UCSD-AML1 (cell line): ENCODE data around the gene PDGFB.
"Not testable (repeated sequence)": the region's sequence is repeated elsewhere in the genome, so short reads cannot be mapped to it uniquely, and the experiment has no call there.

Experiments
- DNase-seq: peaks from one replicate; lab custom pipeline; 2025; ENCODE audit not compliant: unreplicated experiment; lab: John Stamatoyannopoulos, UW

PDGFB gene

GRCh38 chr22:39229075-39229474, 15.7 kb downstream of the PDGFB start:
- DNase-seq = no peak

- DNase-seq = no peak
Observed at GRCh38 chr22:39227542-39228272, 17.1 kb downstream of the PDGFB start.

DNA sequence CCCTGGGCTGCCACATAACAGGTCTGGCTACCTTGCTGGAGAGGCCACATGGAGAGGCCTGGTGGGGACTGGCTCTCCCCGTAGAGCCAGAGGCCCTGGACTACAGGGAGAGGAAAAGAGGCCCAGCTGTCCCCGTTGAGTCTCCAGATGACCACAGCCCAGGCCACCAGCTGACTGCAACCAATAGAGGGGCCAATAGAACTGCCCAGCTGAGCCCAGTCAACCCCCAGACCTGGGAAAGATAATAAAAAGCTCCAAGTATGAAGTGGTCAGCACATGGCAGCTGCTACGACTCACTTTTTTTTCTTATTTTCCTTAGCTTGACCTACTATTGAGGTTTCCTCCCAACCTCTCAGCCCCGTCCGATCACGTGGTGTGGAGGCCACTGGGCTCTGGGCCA, 18.4 kb downstream of the PDGFB start:
- no peak for DNase-seq

- DNase-seq = no peak
Observed at GRCh38 chr22:39225591-39225990, 19.2 kb downstream of the PDGFB start.

- DNase-seq = no peak
Observed at GRCh38 chr22:39224550-39224949, 20.2 kb downstream of the PDGFB start.

- DNase-seq = no peak
Observed at GRCh38 chr22:39223091-39223710, 21.6 kb downstream of the PDGFB start.

DNA sequence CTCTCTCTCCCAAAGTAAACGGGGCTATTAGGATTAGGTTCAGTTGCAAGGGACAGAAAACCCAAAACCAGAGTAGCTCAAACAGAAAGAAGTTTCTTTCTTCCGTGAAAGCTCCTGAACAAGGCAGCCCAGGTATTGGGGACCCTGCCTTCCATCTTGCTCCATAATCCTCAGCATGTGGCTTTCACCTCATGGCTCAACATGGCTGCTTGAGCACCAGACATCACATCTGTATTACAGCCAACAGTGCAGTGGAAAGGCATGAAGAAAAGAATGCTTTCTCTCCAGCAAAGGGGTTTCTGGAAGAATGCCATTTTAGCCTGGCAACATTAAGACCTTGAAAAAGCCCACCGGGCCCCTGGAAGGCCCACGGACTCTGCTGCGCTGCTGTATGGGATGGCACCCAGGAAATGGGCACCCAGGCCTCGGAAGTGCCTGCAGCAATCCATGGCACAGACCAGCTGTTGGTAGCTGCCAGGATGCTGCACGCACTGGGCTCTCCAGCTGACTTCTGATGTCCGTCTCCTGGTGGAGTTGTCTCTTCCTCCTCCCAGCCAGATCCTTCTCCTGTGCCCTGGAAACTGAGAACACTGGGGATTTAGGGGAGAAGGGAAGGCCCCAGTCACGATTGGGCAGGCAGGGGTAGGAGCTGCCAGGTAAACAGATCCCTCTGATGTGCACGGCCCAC, 22.6 kb downstream of the PDGFB start:
- no peak for DNase-seq

DNA sequence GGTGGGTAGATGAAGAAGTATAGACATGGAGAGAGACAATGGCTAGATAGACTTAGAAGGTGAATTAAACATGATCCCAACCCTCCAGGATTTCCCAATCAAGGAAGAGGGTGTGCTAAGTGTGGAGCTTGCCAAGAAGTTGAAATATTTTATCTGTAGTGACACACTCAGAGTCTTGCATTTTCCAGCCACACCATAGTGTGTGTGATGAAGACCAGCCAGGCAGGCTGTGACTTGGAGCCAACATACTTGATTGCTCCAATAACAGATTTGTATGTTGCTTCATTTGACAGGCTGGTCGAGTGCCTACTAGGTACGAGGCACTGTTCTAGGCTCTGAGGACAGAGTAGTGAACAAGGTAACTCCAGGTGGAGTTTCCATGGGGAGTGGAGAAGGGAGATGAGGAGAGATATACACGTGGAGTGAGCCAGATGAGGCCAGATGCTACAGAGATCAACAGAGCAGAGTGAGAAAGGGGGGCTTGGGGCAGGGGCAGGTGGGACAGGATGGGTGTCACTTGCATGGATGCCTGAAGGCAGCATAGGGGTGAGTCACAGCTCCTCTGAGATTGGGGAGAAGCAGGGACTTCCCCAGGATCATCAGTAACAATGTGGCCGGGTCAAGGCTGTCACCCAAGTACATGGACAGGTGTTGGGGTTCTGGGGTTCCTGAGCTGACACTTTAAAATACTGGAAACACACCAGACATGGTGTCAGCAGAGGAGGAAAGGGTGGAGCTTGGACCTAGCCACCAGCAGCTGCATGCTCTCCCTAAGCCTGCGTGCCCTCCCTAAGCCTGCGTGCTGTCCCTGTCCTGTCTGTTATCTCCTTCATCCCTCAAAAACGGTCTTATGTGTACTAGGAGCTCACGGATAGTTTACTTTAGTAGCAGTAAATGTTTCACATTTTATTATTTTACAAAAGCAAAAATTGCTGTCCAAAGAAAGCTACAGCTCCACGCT, 23.6 kb downstream of the PDGFB start:
- DNase-seq = no peak

GRCh38 chr22:39220450-39220849, 24.3 kb downstream of the PDGFB start:
- no peak for DNase-seq

GRCh38 chr22:39219071-39220039, 25.4 kb downstream of the PDGFB start:
- DNase-seq = no peak

DNA sequence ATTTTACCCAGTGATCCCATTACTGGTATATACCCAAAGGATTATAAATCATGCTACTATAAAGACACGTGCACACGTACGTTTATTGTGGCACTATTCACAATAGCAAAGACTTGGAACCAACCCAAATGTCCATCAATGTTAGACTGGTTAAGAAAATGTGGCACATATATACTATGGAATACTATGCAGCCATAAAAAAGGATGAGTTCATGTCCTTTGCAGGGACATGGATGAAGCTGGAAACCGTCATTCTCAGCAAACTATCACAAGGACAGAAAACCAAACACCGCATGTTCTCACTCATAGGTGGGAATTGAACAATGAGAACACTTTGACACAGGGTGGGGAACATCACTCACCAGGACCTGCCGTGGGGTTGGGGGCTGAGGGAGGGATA, 26.4 kb downstream of the PDGFB start:
- not testable (repeated sequence) for DNase-seq

DNA sequence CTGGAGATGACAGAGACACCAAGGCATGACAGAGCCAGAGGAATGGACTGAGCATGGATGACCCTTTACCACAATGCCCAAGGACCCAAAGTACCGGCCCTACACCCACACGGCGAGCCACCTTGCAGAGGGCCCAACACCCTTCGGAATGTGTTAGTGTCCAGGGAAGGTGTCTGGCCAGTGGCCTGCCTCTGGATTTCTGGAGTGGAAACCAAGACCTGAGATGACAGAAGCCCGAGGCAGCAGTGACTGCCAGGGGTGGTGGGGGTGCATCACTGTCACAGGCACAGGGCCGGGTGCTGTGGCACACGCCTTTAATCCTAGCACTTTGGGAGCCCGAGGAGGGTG, 28.7 kb downstream of the PDGFB start:
- DNase-seq = no peak

DNA sequence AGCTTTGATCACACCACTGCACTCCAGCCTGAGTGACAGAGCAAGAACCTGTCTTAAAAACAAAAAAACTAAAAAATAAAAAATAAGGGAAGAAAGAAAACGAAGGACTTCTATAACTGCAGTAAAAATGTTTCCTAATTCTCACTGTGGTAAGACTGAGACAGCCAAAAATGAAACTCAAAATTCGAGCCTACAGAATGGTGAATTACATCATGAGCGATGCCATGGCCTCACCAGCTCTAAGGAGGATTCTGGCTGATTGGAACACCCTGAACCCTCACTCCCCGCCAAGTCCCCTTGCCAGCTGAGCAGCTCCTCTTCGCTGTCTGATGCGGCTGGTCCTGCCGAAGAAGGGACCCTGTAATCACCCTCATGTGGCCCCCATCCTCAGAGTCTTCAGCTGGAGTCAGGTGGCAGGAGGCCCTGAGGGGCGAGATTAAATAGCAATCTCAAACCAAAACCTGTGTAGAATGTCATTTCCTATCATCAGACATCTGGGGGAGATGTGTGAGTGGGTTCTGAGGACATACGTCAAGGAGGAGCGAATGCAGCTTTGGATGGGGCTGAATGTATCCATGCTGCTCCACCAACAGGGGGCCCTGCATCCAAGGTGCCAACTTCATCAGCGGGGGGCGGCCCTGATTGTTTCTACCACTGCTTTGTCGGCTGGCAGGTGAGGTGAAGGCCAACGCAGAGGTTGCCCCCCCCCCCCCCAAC, 29.2 kb downstream of the PDGFB start:
- no peak for DNase-seq

- DNase-seq = no peak
Observed at GRCh38 chr22:39215070-39215396, 29.7 kb downstream of the PDGFB start.

DNA sequence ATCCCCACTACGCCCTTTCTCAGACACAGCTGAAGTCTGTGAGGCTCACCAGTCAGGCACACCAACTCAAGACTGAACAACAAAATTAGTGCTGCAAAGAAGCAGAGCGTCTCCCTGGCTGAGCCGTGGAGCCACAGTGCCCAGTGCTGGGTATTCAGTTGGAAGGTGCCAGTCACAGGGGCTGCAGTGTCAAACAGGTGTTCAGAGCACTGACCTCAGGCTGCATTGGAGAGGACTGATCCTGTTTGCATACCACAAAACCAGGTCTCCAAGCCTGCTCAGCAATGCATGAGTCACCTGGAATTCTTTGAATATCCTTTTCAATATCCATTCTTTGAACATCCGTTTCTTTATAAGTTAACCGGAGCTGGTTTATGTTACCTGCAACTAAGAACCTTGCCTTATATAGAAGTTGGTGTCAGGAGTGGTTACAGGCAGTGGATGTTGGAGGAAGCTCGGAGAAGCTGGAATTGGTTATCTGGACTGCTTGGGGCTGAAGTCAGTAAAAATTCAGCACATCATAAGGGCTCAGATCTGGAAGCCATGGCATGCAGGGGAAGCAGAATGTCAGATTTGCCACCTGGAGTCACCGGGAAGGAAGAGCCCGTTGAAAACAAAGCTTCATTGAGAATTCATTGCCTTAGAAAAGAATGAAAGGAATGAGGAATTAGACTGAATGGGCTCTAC, 30.3 kb downstream of the PDGFB start:
- DNase-seq = no peak

GRCh38 chr22:39214006-39214382, 30.8 kb downstream of the PDGFB start:
- no peak for DNase-seq

DNA sequence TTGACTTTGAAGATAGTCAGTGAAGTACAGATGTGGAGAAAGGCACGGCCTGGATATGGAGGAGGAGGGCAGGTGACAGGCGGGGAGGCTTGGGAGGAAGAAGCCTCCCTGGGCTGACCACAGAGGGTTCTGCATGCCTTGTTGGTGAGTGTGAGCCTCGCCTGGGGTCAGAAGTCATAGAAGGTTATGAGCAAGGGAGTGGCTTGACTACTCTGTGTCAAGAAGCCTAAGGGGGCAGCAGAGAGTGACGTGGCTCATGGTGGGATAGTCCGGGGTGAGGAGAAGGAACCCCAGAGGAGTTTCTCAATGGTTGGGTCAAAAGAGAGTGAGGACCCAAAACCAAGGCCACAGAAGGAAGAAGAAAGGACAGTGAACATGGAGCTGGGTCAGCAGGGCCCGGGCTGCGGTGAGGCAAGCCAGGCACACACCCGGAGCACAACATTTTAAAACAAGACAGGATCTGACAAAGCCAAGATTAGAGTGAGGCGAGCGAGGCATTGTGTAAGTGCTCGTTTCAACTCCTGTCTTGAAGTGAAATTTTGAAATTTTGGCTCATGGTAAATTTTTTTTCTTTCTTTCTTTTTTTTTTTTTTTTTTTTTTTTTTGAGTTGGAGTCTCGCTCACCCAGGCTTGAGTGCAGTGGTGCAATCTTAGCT, 31.9 kb downstream of the PDGFB start:
- DNase-seq = no peak

GRCh38 chr22:39209756-39210155, 35.0 kb downstream of the PDGFB start:
- no peak for DNase-seq
